Breast epithelium (tissue), 3 donors: ENCODE measurements around the gene HOPX.

Source experiments
- CTCF ChIP-seq, 3 donors: fragments of 450-650 bp; IDR thresholded peaks; one replicate each; pipeline ENCODE4 v1.5.1; 2016 to 2017; ENCODE audit warnings: antibody characterized with exemption in 3 of 3, mild to moderate bottlenecking in 3 of 3, moderate library complexity in 3 of 3
- POLR2AphosphoS5 ChIP-seq, 3 donors: sonication (generic); formaldehyde crosslinking; IDR thresholded peaks; one replicate each; pipeline ENCODE4 v1.6.1; 2017; ENCODE audit warnings: antibody characterized with exemption in 3 of 3

- TF ChIP-seq CTCF (IDR thresholded peaks at IDR 0.05) (no peak), POLR2AphosphoS5 (IDR thresholded peaks at IDR 0.05) (no peak)
These were observed 18.2 kb downstream of the HOPX start for GRCh38 chr4:56662782-56663468.
